ENCODE data around the gene ABHD17A. TPM values are rescaled to one million over a fixed set of nuclear protein-coding genes. Genes with fewer than 3 reads are reported as not detected.
A peak's percentile ranks its signal among the peaks of the same experiment; 100 is the strongest.

The ABHD17A gene
- total and polyA plus RNA-seq, 9 of the 15 experiments (the other 6 are each of a cell fraction or from before 2014, with no cell fraction given), result 0.04 to 135 (median 21.8) TPM; not detected in 1

- TF ChIP-seq ZNF407 (IDR thresholded peaks at IDR 0.05; ENCODE audit: low read depth) (no peak), BDP1 (IDR thresholded peaks at IDR 0.05; ENCODE audit: insufficient read depth, insufficient read length) (no peak), ZC3H4 (CRISPR knock-in tag; IDR thresholded peaks at IDR 0.05; ENCODE audit: borderline replicate concordance) (no peak), MCM7 (IDR thresholded peaks at IDR 0.05) (no peak), NKRF (IDR thresholded peaks at IDR 0.05; ENCODE audit: borderline replicate concordance) (peak; percentile 43; the same call in 1 of the 2 replicates), THAP7 (CRISPR knock-in tag; IDR thresholded peaks at IDR 0.05) (no peak), CBFA2T3 (IDR thresholded peaks at IDR 0.05) (0 out of 2 replicates have a peak, but pooled peaks have one; percentile 3), ZBTB17 (CRISPR knock-in tag; IDR thresholded peaks at IDR 0.05) (no peak), ZBTB7A (IDR thresholded peaks at IDR 0.05; ENCODE audit: borderline replicate concordance, control insufficient read depth, low read depth, low read length) (peak; percentile 18; the same call in 1 of the 2 replicates), NR2F6 (CRISPR knock-in tag; IDR thresholded peaks at IDR 0.05) (no peak), MYNN (IDR thresholded peaks at IDR 0.05) (no peak), MYNN (CRISPR knock-in tag; IDR thresholded peaks at IDR 0.05) (0 out of 2 replicates have a peak, but pooled peaks have one; percentile 29), KDM5B (IDR thresholded peaks at IDR 0.05; ENCODE audit: insufficient replicate concordance, low read depth, low read length) (peak; percentile 52)
Observed at GRCh38 chr19:1884291-1884718, 991 bp downstream of the ABHD17A start (continued).

All from K562 (cell line).